ENCODE data around the gene MRPL22. TPM values are rescaled to one million over a fixed set of nuclear protein-coding genes. Genes with fewer than 3 reads are reported as not detected.
"Not testable (repeated sequence)": the region's sequence is repeated elsewhere in the genome, so short reads cannot be mapped to it uniquely, and the experiment has no call there.

MRPL22 gene
- total and polyA plus RNA-seq, 2 donors (not counting 1 experiment from before 2014, with no cell fraction given) = 17.8 to 42.6 TPM

- Histone ChIP-seq H3K4me2 (ENCODE audit: extremely low read depth, insufficient read depth, low read length) (no peak overlapping the region), H3K79me2 (ENCODE audit: control insufficient read depth, insufficient read depth, low read length) (peaks cover 15% of the 10 kb centered on the region), H3K36me3 (ENCODE audit: control insufficient read depth, insufficient read depth, low read length) (no peaks in the 10 kb centered on the region), H3K4me1 (ENCODE audit: control insufficient read depth, extremely low read depth, insufficient read depth, low read length) (peaks cover 7% of the 10 kb centered on the region), H3K27me3 (ENCODE audit: control insufficient read depth, insufficient read depth, low read length) (no peaks in the 10 kb centered on the region), H3K9me3 (ENCODE audit: control insufficient read depth, insufficient read depth, low read depth, low read length) (no peaks in the 10 kb centered on the region), H3K4me3 (replicated peaks in 1 of 4; ENCODE audit: control extremely low read depth in 1 of 4, insufficient read depth in 1 of 4, low read depth in 3 of 4, low read length in 4 of 4) (no peak overlapping the region), H4K20me1 (ENCODE audit: control insufficient read depth, extremely low read depth, insufficient read depth, low read length) (no peaks in the 10 kb centered on the region), H2AFZ (ENCODE audit: low read length) (no peak overlapping the region), H3K9ac (ENCODE audit: insufficient read depth, low read length) (no peak overlapping the region), H3K27ac (ENCODE audit: insufficient read depth, low read length) (no peak overlapping the region)
- TF ChIP-seq CTCF (conservative IDR thresholded peaks at IDR 0.05 in 1 of 2, IDR thresholded peaks at IDR 0.05 in 1 of 2; ENCODE audit: low read depth in 1 of 2, low read length in 2 of 2) (no peak), EZH2 (IDR thresholded peaks at IDR 0.05; ENCODE audit: low read length, missing control alignments) (no peak)
- DNase-seq (ENCODE audit: low read depth in 2 of 2) = no peak
Observed at GRCh38 chr5:154934881-154935280, 6.0 kb upstream of the MRPL22 start.

- Histone ChIP-seq H3K9ac (ENCODE audit: insufficient read depth, low read length) (peak overlapping the region; percentile 63), H3K27me3 (ENCODE audit: control insufficient read depth, insufficient read depth, low read length) (no peaks in the 10 kb centered on the region), H3K27ac (ENCODE audit: insufficient read depth, low read length) (peak overlapping the region; percentile 11), H3K9me3 (ENCODE audit: control insufficient read depth, insufficient read depth, low read depth, low read length) (no peaks in the 10 kb centered on the region), H3K79me2 (ENCODE audit: control insufficient read depth, insufficient read depth, low read length) (peaks cover 27% of the 10 kb centered on the region), H2AFZ (ENCODE audit: low read length) (peak overlapping the region; percentile 94), H4K20me1 (ENCODE audit: control insufficient read depth, extremely low read depth, insufficient read depth, low read length) (no peaks in the 10 kb centered on the region), H3K4me3 (replicated peaks in 1 of 4; ENCODE audit: control extremely low read depth in 1 of 4, insufficient read depth in 1 of 4, low read depth in 3 of 4, low read length in 4 of 4) (peak overlapping the region; percentile 62 to 93 (median 82)), H3K36me3 (ENCODE audit: control insufficient read depth, insufficient read depth, low read length) (no peaks in the 10 kb centered on the region), H3K4me2 (ENCODE audit: extremely low read depth, insufficient read depth, low read length) (peak overlapping the region; percentile 95), H3K4me1 (ENCODE audit: control insufficient read depth, extremely low read depth, insufficient read depth, low read length) (peaks cover 9% of the 10 kb centered on the region)
- TF ChIP-seq CTCF (conservative IDR thresholded peaks at IDR 0.05 in 1 of 2, IDR thresholded peaks at IDR 0.05 in 1 of 2; ENCODE audit: low read depth in 1 of 2, low read length in 2 of 2) = no peak
- no peak for TF ChIP-seq EZH2 (IDR thresholded peaks at IDR 0.05; ENCODE audit: low read length, missing control alignments)
- DNase-seq (ENCODE audit: low read depth in 2 of 2) = peak; percentile 5 to 12
Observed at GRCh38 chr5:154937186-154937717, 3.6 kb upstream of the MRPL22 start.

DNA sequence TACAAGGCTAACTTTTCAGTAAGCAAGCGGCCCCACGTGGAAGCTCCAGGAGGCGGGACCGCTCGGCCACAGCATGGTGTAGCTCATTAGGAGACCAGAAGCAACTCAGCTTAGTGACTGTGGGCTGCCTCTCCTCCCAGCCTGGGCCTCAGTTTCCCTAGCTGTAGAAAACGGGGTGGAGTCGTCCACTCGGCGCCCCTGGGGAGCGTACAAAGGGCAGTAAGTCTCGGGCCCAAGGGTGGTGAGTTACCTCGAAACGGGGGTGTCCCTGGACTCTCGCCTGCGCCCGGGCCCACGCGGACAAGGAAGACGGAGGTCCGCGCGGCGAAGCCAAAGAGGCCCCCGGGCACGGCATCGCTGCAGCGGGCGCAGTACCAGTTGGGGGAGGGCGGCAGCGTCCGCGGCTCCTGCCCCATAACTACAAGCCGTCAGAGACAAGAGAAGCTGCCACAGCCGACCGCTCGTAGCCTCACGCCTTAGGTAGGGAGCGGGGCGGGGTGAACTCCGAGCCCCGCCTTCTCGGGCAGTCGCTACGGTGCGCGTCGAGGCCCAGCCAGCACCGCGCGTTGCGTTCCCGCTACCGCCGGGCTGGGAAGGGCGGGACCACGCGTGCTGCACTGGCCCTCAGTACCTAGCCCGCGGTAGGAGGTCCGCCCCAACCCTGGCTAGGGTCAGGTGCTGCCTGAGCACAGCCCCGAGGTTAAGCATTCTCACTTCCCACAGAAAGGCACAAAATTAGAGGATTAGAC is 3.0 kb upstream of the MRPL22 start, which contains the start of gene GEMIN5:
GEMIN5 (minus strand) TSS at position 494 of the 749 bp plus-strand sequence; CDS start at position 416, 78 bp downstream.
- Histone ChIP-seq H3K79me2 (ENCODE audit: control insufficient read depth, insufficient read depth, low read length) (peaks cover 33% of the 10 kb centered on the region), H3K27ac (ENCODE audit: insufficient read depth, low read length) (peak within 1 kb of the TSS; percentile 11), H3K9ac (ENCODE audit: insufficient read depth, low read length) (peak within 1 kb of the TSS; percentile 63), H2AFZ (ENCODE audit: low read length) (peak within 1 kb of the TSS; percentile 94), H3K36me3 (ENCODE audit: control insufficient read depth, insufficient read depth, low read length) (no peaks in the 10 kb centered on the region), H4K20me1 (ENCODE audit: control insufficient read depth, extremely low read depth, insufficient read depth, low read length) (no peaks in the 10 kb centered on the region), H3K4me3 (replicated peaks in 1 of 4; ENCODE audit: control extremely low read depth in 1 of 4, insufficient read depth in 1 of 4, low read depth in 3 of 4, low read length in 4 of 4) (peak within 1 kb of the TSS; percentile 62 to 93 (median 82)), H3K4me2 (ENCODE audit: extremely low read depth, insufficient read depth, low read length) (peak within 1 kb of the TSS; percentile 95), H3K9me3 (ENCODE audit: control insufficient read depth, insufficient read depth, low read depth, low read length) (no peaks in the 10 kb centered on the region), H3K4me1 (ENCODE audit: control insufficient read depth, extremely low read depth, insufficient read depth, low read length) (peaks cover 9% of the 10 kb centered on the region), H3K27me3 (ENCODE audit: control insufficient read depth, insufficient read depth, low read length) (no peaks in the 10 kb centered on the region)
- peak; percentile 82 for DNase-seq (ENCODE audit: low read depth in 2 of 2)
- TF ChIP-seq CTCF (conservative IDR thresholded peaks at IDR 0.05 in 1 of 2, IDR thresholded peaks at IDR 0.05 in 1 of 2; ENCODE audit: low read depth in 1 of 2, low read length in 2 of 2) = no peak
- no peak for TF ChIP-seq EZH2 (IDR thresholded peaks at IDR 0.05; ENCODE audit: low read length, missing control alignments)

GRCh38 chr5:154939387-154939786 is 1.5 kb upstream of the MRPL22 start:
- H3K36me3 ChIP-seq (ENCODE audit: control insufficient read depth, insufficient read depth, low read length); H3K27ac ChIP-seq (ENCODE audit: insufficient read depth, low read length); H3K4me2 ChIP-seq (ENCODE audit: extremely low read depth, insufficient read depth, low read length); H3K4me1 ChIP-seq (ENCODE audit: control insufficient read depth, extremely low read depth, insufficient read depth, low read length); DNase-seq (ENCODE audit: low read depth in 2 of 2); H3K4me3 ChIP-seq (replicated peaks in 1 of 4; ENCODE audit: control extremely low read depth in 1 of 4, insufficient read depth in 1 of 4, low read depth in 3 of 4, low read length in 4 of 4); H3K9ac ChIP-seq (ENCODE audit: insufficient read depth, low read length); H4K20me1 ChIP-seq (ENCODE audit: control insufficient read depth, extremely low read depth, insufficient read depth, low read length); H3K9me3 ChIP-seq (ENCODE audit: control insufficient read depth, insufficient read depth, low read depth, low read length); H3K27me3 ChIP-seq (ENCODE audit: control insufficient read depth, insufficient read depth, low read length): not testable (repeated sequence)
- Histone ChIP-seq H3K79me2 (ENCODE audit: control insufficient read depth, insufficient read depth, low read length) (peaks cover 38% of the 10 kb centered on the region), H2AFZ (ENCODE audit: low read length) (peak overlapping the region; percentile 5)
